Muscle layer of duodenum (tissue), 2 donors: Measurements from ENCODE around the gene IBTK.

Source experiments
- H3K27ac ChIP-seq: one replicate; pipeline ENCODE4 v1.7.0; 2013; ENCODE audit warnings: mild to moderate bottlenecking, low read length
- H3K27me3 ChIP-seq: one replicate; pipeline ENCODE4 v1.7.0; 2013; ENCODE audit warnings: low read depth, mild to moderate bottlenecking, control low read depth, low read length
- H3K36me3 ChIP-seq, 2 donors: one replicate each; pipeline ENCODE4 v1.7.0; 2013; ENCODE audit warnings: low read length in 2 of 2, control low read depth in 1 of 2, mild to moderate bottlenecking in 1 of 2; ENCODE audit not compliant: insufficient read depth in 2 of 2, control insufficient read depth in 1 of 2
- H3K4me1 ChIP-seq, 2 donors: one replicate each; pipeline ENCODE4 v1.7.0; 2013; ENCODE audit warnings: low read length in 2 of 2, mild to moderate bottlenecking in 2 of 2, control low read depth in 1 of 2, moderate library complexity in 1 of 2; ENCODE audit not compliant: insufficient read depth in 2 of 2, control insufficient read depth in 1 of 2
- H3K4me3 ChIP-seq, 2 donors: one replicate each; pipeline ENCODE4 v1.7.0; 2013; ENCODE audit warnings: low read length in 2 of 2, low read depth in 1 of 2, mild to moderate bottlenecking in 1 of 2
- H3K9me3 ChIP-seq, 2 donors: one replicate each; pipeline ENCODE4 v1.7.0; 2013; ENCODE audit warnings: low read length in 2 of 2, control low read depth in 1 of 2, mild to moderate bottlenecking in 1 of 2; ENCODE audit not compliant: control insufficient read depth in 1 of 2
- donor health status: healthy.

The IBTK gene

GRCh38 chr6:82243884-82244283 lies 3.7 kb downstream of the IBTK start:
- H3K4me3 ChIP-seq, result no peak overlapping the region
- H3K9me3 ChIP-seq, result no peaks in the 10 kb centered on the region
- peaks cover 6 to 20% of the 10 kb centered on the region in 2 donors for H3K4me1 ChIP-seq
- H3K27ac ChIP-seq, result no peak overlapping the region
- peaks cover 0 to 5% of the 10 kb centered on the region in 2 donors for H3K36me3 ChIP-seq
- no peaks in the 10 kb centered on the region for H3K27me3 ChIP-seq

- no peaks in the 10 kb centered on the region for H3K27me3 ChIP-seq
- no peak overlapping the region for H3K27ac ChIP-seq
- peaks cover 0 to under 1% of the 10 kb centered on the region in 2 donors for H3K36me3 ChIP-seq
- no peak overlapping the region for H3K4me3 ChIP-seq
- no peaks in the 10 kb centered on the region for H3K9me3 ChIP-seq
- H3K4me1 ChIP-seq, result peaks cover 0 to 8% of the 10 kb centered on the region in 2 donors
These were observed 7.4 kb downstream of the IBTK start for GRCh38 chr6:82240186-82240585.

- Histone ChIP-seq H3K4me3 (no peak overlapping the region), H3K27me3 (no peaks in the 10 kb centered on the region), H3K27ac (no peak overlapping the region), H3K36me3 (peaks cover 0 to 5% of the 10 kb centered on the region in 2 donors), H3K4me1 (peaks cover 0 to 6% of the 10 kb centered on the region in 2 donors), H3K9me3 (no peaks in the 10 kb centered on the region)
These were observed 7.9 kb downstream of the IBTK start for GRCh38 chr6:82239597-82239996.

- peaks cover 0 to 6% of the 10 kb centered on the region in 2 donors for H3K4me1 ChIP-seq
- no peaks in the 10 kb centered on the region for H3K27me3 ChIP-seq
- no peak overlapping the region for H3K4me3 ChIP-seq
- no peak overlapping the region for H3K27ac ChIP-seq
- peaks cover 7 to 21% of the 10 kb centered on the region in 2 donors for H3K36me3 ChIP-seq
- H3K9me3 ChIP-seq, result no peaks in the 10 kb centered on the region
These were observed 10.5 kb downstream of the IBTK start for GRCh38 chr6:82237013-82237412.

GRCh38 chr6:82227770-82228169 lies 19.8 kb downstream of the IBTK start:
- Histone ChIP-seq H3K4me1 (no peaks in the 10 kb centered on the region), H3K36me3 (peaks cover 53 to 55% of the 10 kb centered on the region in 2 donors), H3K27ac (no peak overlapping the region), H3K4me3 (no peak overlapping the region), H3K9me3 (no peaks in the 10 kb centered on the region), H3K27me3 (no peaks in the 10 kb centered on the region)

- Histone ChIP-seq H3K27me3 (no peaks in the 10 kb centered on the region), H3K4me3 (no peak overlapping the region), H3K4me1 (no peaks in the 10 kb centered on the region), H3K27ac (no peak overlapping the region), H3K36me3 (peaks cover 41 to 50% of the 10 kb centered on the region in 2 donors), H3K9me3 (no peaks in the 10 kb centered on the region)
These were observed 27.4 kb downstream of the IBTK start for GRCh38 chr6:82220167-82220566.

GRCh38 chr6:82217018-82217586 lies 30.4 kb downstream of the IBTK start:
- Histone ChIP-seq H3K36me3 (peaks cover 39 to 49% of the 10 kb centered on the region in 2 donors), H3K27me3 (no peaks in the 10 kb centered on the region), H3K9me3 (no peaks in the 10 kb centered on the region), H3K27ac (no peak overlapping the region), H3K4me3 (no peak overlapping the region), H3K4me1 (no peaks in the 10 kb centered on the region)

GRCh38 chr6:82216549-82216948 lies 31.0 kb downstream of the IBTK start:
- no peaks in the 10 kb centered on the region for H3K27me3 ChIP-seq
- no peaks in the 10 kb centered on the region for H3K9me3 ChIP-seq
- H3K27ac ChIP-seq, result no peak overlapping the region
- peaks cover 39 to 49% of the 10 kb centered on the region in 2 donors for H3K36me3 ChIP-seq
- H3K4me3 ChIP-seq, result no peak overlapping the region
- no peaks in the 10 kb centered on the region for H3K4me1 ChIP-seq

- H3K36me3 ChIP-seq, result peaks cover 38 to 47% of the 10 kb centered on the region in 2 donors
These were observed 36.2 kb downstream of the IBTK start for GRCh38 chr6:82211326-82211725.

GRCh38 chr6:82208913-82209312 lies 38.6 kb downstream of the IBTK start:
- Histone ChIP-seq H3K27me3 (no peaks in the 10 kb centered on the region), H3K36me3 (peaks cover 26 to 33% of the 10 kb centered on the region in 2 donors), H3K4me1 (peaks cover 0 to 11% of the 10 kb centered on the region in 2 donors), H3K9me3 (no peaks in the 10 kb centered on the region), H3K4me3 (no peak overlapping the region), H3K27ac (no peak overlapping the region)

More at GRCh38 chr6:82211326-82211725, 36.2 kb downstream of the IBTK start:
- no peaks in the 10 kb centered on the region for H3K4me1 ChIP-seq
- no peaks in the 10 kb centered on the region for H3K27me3 ChIP-seq
- no peak overlapping the region for H3K4me3 ChIP-seq
- no peak overlapping the region for H3K27ac ChIP-seq
- no peaks in the 10 kb centered on the region for H3K9me3 ChIP-seq

GRCh38 chr6:82205930-82206392 lies 41.6 kb downstream of the IBTK start:
- H3K9me3 ChIP-seq, result no peaks in the 10 kb centered on the region
- H3K36me3 ChIP-seq, result peaks cover 29 to 43% of the 10 kb centered on the region in 2 donors
- H3K27ac ChIP-seq, result no peak overlapping the region

GRCh38 chr6:82204020-82204419 lies 43.5 kb downstream of the IBTK start:
- no peaks in the 10 kb centered on the region for H3K27me3 ChIP-seq
- no peaks in the 10 kb centered on the region for H3K9me3 ChIP-seq
- no peak overlapping the region for H3K4me3 ChIP-seq
- H3K36me3 ChIP-seq, result peaks cover 38 to 52% of the 10 kb centered on the region in 2 donors
- no peak overlapping the region for H3K27ac ChIP-seq
- peaks cover 0 to 11% of the 10 kb centered on the region in 2 donors for H3K4me1 ChIP-seq

More at GRCh38 chr6:82205930-82206392, 41.6 kb downstream of the IBTK start:
- no peak overlapping the region for H3K4me3 ChIP-seq
- H3K27me3 ChIP-seq, result no peaks in the 10 kb centered on the region
- H3K4me1 ChIP-seq, result peaks cover 0 to 11% of the 10 kb centered on the region in 2 donors
